Type B pancreatic cell (in vitro differentiated cells): ENCODE data around the gene IGF1R. TPM values are rescaled to one million over a fixed set of nuclear protein-coding genes. Genes with fewer than 3 reads are reported as not detected.

Source experiments
- DNase-seq: peaks from one replicate; pipeline ENCODE4 v3.0.0; 2021; ENCODE audit warnings: mixed read lengths; ENCODE audit not compliant: unreplicated experiment; ENCODE audit errors: extremely low spot score
- H3K27ac Mint-ChIP-seq: 2 replicates; pipeline ENCODE4 v1.8.0; 2021; ENCODE audit warnings: mild to moderate bottlenecking, mixed read lengths
- H3K27me3 Mint-ChIP-seq: 2 replicates; pipeline ENCODE4 v1.8.0; 2021; ENCODE audit warnings: mixed read lengths
- H3K36me3 Mint-ChIP-seq: 2 replicates; pipeline ENCODE4 v1.8.0; 2021; ENCODE audit warnings: mixed read lengths
- H3K4me1 Mint-ChIP-seq: one replicate; pipeline ENCODE4 v1.8.0; 2021; ENCODE audit warnings: mixed read lengths; ENCODE audit not compliant: unreplicated experiment
- H3K4me3 Mint-ChIP-seq: 2 replicates; pipeline ENCODE4 v1.8.0; 2021; ENCODE audit warnings: mild to moderate bottlenecking, mixed read lengths
- H3K9me3 Mint-ChIP-seq: 2 replicates; pipeline ENCODE4 v1.8.0; 2021; ENCODE audit warnings: mixed read lengths
- total RNA-seq: library from RNA; stranded (reverse); gene quantifications from 2 replicates; pipeline ENCODE4 v1.2.1, GENCODE V29; 2021; ENCODE audit warnings: low replicate concordance
- TF ChIP-seq, protein P1 (sequence below): fragments of 200-600 bp; sonication (generic); conservative IDR thresholded peaks from 2 replicates; pipeline ENCODE4 v1.5.0; 2021; ENCODE audit warnings: antibody characterized with exemption, mild to moderate bottlenecking

IGF1R gene
- total RNA-seq, 1 donor from 2014 or later, result 87.1 TPM

DNA sequence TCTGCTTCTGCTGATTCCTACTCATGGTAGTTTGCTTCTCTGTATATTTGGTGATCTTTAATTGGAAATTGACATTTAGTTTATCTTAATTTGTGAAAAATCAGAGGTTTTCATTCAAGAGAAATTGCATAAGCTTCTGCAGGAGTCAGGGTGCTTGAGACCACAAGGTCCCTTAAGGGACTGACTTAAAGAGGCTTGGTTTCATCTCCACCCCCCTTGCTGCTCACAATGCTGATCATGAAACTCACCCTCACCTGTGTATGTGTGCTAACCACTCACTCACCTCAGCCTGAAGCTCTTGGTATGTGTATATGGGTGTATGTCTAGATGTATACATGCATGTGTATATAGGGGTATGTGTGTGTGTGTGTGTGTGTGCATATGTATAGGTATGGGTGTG is 347.8 kb downstream of the IGF1R start:
- peaks cover 2% of the 10 kb centered on the region for H3K27me3 Mint-ChIP-seq
- peaks cover 5% of the 10 kb centered on the region for H3K9me3 Mint-ChIP-seq
- no peaks in the 10 kb centered on the region for H3K4me1 Mint-ChIP-seq
- DNase-seq, result no peak
- H3K27ac Mint-ChIP-seq, result no peak overlapping the region
- H3K36me3 Mint-ChIP-seq, result no peaks in the 10 kb centered on the region
- no peak overlapping the region for H3K4me3 Mint-ChIP-seq
- TF ChIP-seq, protein P1, sequence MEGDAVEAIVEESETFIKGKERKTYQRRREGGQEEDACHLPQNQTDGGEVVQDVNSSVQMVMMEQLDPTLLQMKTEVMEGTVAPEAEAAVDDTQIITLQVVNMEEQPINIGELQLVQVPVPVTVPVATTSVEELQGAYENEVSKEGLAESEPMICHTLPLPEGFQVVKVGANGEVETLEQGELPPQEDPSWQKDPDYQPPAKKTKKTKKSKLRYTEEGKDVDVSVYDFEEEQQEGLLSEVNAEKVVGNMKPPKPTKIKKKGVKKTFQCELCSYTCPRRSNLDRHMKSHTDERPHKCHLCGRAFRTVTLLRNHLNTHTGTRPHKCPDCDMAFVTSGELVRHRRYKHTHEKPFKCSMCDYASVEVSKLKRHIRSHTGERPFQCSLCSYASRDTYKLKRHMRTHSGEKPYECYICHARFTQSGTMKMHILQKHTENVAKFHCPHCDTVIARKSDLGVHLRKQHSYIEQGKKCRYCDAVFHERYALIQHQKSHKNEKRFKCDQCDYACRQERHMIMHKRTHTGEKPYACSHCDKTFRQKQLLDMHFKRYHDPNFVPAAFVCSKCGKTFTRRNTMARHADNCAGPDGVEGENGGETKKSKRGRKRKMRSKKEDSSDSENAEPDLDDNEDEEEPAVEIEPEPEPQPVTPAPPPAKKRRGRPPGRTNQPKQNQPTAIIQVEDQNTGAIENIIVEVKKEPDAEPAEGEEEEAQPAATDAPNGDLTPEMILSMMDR, result no peak

- H3K4me3 Mint-ChIP-seq, result no peak overlapping the region
- peaks cover 5% of the 10 kb centered on the region for H3K9me3 Mint-ChIP-seq
- H3K27ac Mint-ChIP-seq, result no peak overlapping the region
- DNase-seq, result no peak
- TF ChIP-seq, protein P1, result no peak
- no peaks in the 10 kb centered on the region for H3K36me3 Mint-ChIP-seq
- H3K27me3 Mint-ChIP-seq, result peaks cover 2% of the 10 kb centered on the region
- no peaks in the 10 kb centered on the region for H3K4me1 Mint-ChIP-seq
Measured at GRCh38 chr15:98996624-98997023, 348.3 kb downstream of the IGF1R start.

GRCh38 chr15:98997312-98997711 is 349.0 kb downstream of the IGF1R start:
- no peak overlapping the region for H3K4me3 Mint-ChIP-seq
- H3K9me3 Mint-ChIP-seq, result peaks cover 5% of the 10 kb centered on the region
- H3K4me1 Mint-ChIP-seq, result no peaks in the 10 kb centered on the region

GRCh38 chr15:98997755-98998154 is 349.4 kb downstream of the IGF1R start:
- Mint-ChIP-seq H3K36me3 (no peaks in the 10 kb centered on the region), H3K4me3 (no peak overlapping the region), H3K27me3 (peaks cover 2% of the 10 kb centered on the region), H3K4me1 (no peaks in the 10 kb centered on the region), H3K27ac (no peak overlapping the region), H3K9me3 (peaks cover 5% of the 10 kb centered on the region)
- no peak for DNase-seq
- TF ChIP-seq, protein P1, result no peak

More at GRCh38 chr15:98997312-98997711, 349.0 kb downstream of the IGF1R start:
- no peak for DNase-seq
- peaks cover 2% of the 10 kb centered on the region for H3K27me3 Mint-ChIP-seq
- no peaks in the 10 kb centered on the region for H3K36me3 Mint-ChIP-seq
- TF ChIP-seq, protein P1, result no peak
- no peak overlapping the region for H3K27ac Mint-ChIP-seq

DNA sequence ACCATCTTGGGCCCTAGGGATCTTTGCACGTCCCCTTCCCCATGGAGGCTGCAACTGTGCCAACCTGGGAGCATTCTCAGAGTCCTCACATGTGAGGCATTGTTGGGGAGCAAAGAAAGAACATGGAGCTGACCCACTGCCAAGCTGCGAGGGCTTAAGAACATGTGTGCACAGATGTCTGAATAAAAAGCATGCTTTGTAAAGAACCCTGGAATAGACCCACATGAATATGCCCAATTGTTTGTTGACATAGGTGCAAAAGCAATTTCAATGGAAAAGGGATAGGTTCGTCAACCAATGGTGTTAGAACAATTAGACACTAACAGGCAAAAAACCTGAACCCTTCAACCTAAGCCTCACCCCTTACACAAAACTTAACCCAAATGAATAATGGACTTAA is 349.9 kb downstream of the IGF1R start:
- H3K9me3 Mint-ChIP-seq, result peaks cover 5% of the 10 kb centered on the region
- DNase-seq, result no peak
- no peaks in the 10 kb centered on the region for H3K36me3 Mint-ChIP-seq

More for the DNA sequence above, 349.9 kb downstream of the IGF1R start:
- TF ChIP-seq, protein P1, result no peak
- Mint-ChIP-seq H3K4me3 (no peak overlapping the region), H3K4me1 (peaks cover under 1% of the 10 kb centered on the region), H3K27me3 (peaks cover 2% of the 10 kb centered on the region), H3K27ac (no peak overlapping the region)
